ENCODE results near the gene COL5A2.

The COL5A2 gene

GRCh38 chr2:189050165-189050712 lies 129.3 kb downstream of the COL5A2 start:
- Histone ChIP-seq H3K4me3 (ENCODE audit: low read length) (no peak overlapping the region), H3K9ac (ENCODE audit: low read length) (no peak overlapping the region), H3K4me1 (ENCODE audit: control insufficient read depth, insufficient read depth, low read length) (no peaks in the 10 kb centered on the region), H3K27ac (ENCODE audit: low read depth, low read length) (no peak overlapping the region), H3K27me3 (ENCODE audit: control insufficient read depth, insufficient read depth, low read length) (no peaks in the 10 kb centered on the region), H3K36me3 (ENCODE audit: control insufficient read depth, insufficient read depth, low read length) (peaks cover 4% of the 10 kb centered on the region)

GRCh38 chr2:189049709-189050164 lies 129.8 kb downstream of the COL5A2 start:
- H3K36me3 ChIP-seq (ENCODE audit: control insufficient read depth, insufficient read depth, low read length) = peaks cover 4% of the 10 kb centered on the region
- H3K27ac ChIP-seq (ENCODE audit: low read depth, low read length) = no peak overlapping the region
- no peaks in the 10 kb centered on the region for H3K4me1 ChIP-seq (ENCODE audit: control insufficient read depth, insufficient read depth, low read length)
- no peaks in the 10 kb centered on the region for H3K27me3 ChIP-seq (ENCODE audit: control insufficient read depth, insufficient read depth, low read length)
- no peak overlapping the region for H3K9ac ChIP-seq (ENCODE audit: low read length)
- no peak overlapping the region for H3K4me3 ChIP-seq (ENCODE audit: low read length)

- Histone ChIP-seq H3K4me3 (ENCODE audit: low read length) (no peak overlapping the region), H3K36me3 (ENCODE audit: control insufficient read depth, insufficient read depth, low read length) (peaks cover 4% of the 10 kb centered on the region), H3K9ac (ENCODE audit: low read length) (no peak overlapping the region), H3K27ac (ENCODE audit: low read depth, low read length) (no peak overlapping the region), H3K27me3 (ENCODE audit: control insufficient read depth, insufficient read depth, low read length) (no peaks in the 10 kb centered on the region), H3K4me1 (ENCODE audit: control insufficient read depth, insufficient read depth, low read length) (no peaks in the 10 kb centered on the region)
These were observed 131.4 kb downstream of the COL5A2 start for GRCh38 chr2:189048189-189048588.

- H3K36me3 ChIP-seq (ENCODE audit: control insufficient read depth, insufficient read depth, low read length) = peaks cover 4% of the 10 kb centered on the region
- H3K4me1 ChIP-seq (ENCODE audit: control insufficient read depth, insufficient read depth, low read length) = no peaks in the 10 kb centered on the region
- H3K27me3 ChIP-seq (ENCODE audit: control insufficient read depth, insufficient read depth, low read length) = no peaks in the 10 kb centered on the region
- H3K4me3 ChIP-seq (ENCODE audit: low read length) = no peak overlapping the region
- no peak overlapping the region for H3K9ac ChIP-seq (ENCODE audit: low read length)
- H3K27ac ChIP-seq (ENCODE audit: low read depth, low read length) = no peak overlapping the region
These were observed 132.2 kb downstream of the COL5A2 start for GRCh38 chr2:189047171-189047888.

- H3K4me1 ChIP-seq (ENCODE audit: control insufficient read depth, insufficient read depth, low read length) = no peaks in the 10 kb centered on the region
- H3K36me3 ChIP-seq (ENCODE audit: control insufficient read depth, insufficient read depth, low read length) = peaks cover 4% of the 10 kb centered on the region
- H3K27ac ChIP-seq (ENCODE audit: low read depth, low read length) = no peak overlapping the region
- H3K27me3 ChIP-seq (ENCODE audit: control insufficient read depth, insufficient read depth, low read length) = no peaks in the 10 kb centered on the region
- no peak overlapping the region for H3K4me3 ChIP-seq (ENCODE audit: low read length)
- H3K9ac ChIP-seq (ENCODE audit: low read length) = no peak overlapping the region
These were observed 133.2 kb downstream of the COL5A2 start for GRCh38 chr2:189046320-189046719.

- H3K36me3 ChIP-seq (ENCODE audit: control insufficient read depth, insufficient read depth, low read length) = peaks cover 4% of the 10 kb centered on the region
- no peak overlapping the region for H3K4me3 ChIP-seq (ENCODE audit: low read length)
- no peaks in the 10 kb centered on the region for H3K4me1 ChIP-seq (ENCODE audit: control insufficient read depth, insufficient read depth, low read length)
- H3K27me3 ChIP-seq (ENCODE audit: control insufficient read depth, insufficient read depth, low read length) = no peaks in the 10 kb centered on the region
- H3K9ac ChIP-seq (ENCODE audit: low read length) = no peak overlapping the region
- H3K27ac ChIP-seq (ENCODE audit: low read depth, low read length) = no peak overlapping the region
These were observed 133.7 kb downstream of the COL5A2 start for GRCh38 chr2:189045836-189046235.

GRCh38 chr2:189037518-189037917 lies 142.0 kb downstream of the COL5A2 start:
- peaks cover 7% of the 10 kb centered on the region for H3K36me3 ChIP-seq (ENCODE audit: control insufficient read depth, insufficient read depth, low read length)
- no peak overlapping the region for H3K4me3 ChIP-seq (ENCODE audit: low read length)
- H3K4me1 ChIP-seq (ENCODE audit: control insufficient read depth, insufficient read depth, low read length) = no peaks in the 10 kb centered on the region
- H3K9ac ChIP-seq (ENCODE audit: low read length) = no peak overlapping the region
- H3K27ac ChIP-seq (ENCODE audit: low read depth, low read length) = no peak overlapping the region
- H3K27me3 ChIP-seq (ENCODE audit: control insufficient read depth, insufficient read depth, low read length) = no peaks in the 10 kb centered on the region

- Histone ChIP-seq H3K36me3 (ENCODE audit: control insufficient read depth, insufficient read depth, low read length) (no peaks in the 10 kb centered on the region), H3K4me1 (ENCODE audit: control insufficient read depth, insufficient read depth, low read length) (no peaks in the 10 kb centered on the region), H3K27me3 (ENCODE audit: control insufficient read depth, insufficient read depth, low read length) (no peaks in the 10 kb centered on the region), H3K9ac (ENCODE audit: low read length) (no peak overlapping the region), H3K27ac (ENCODE audit: low read depth, low read length) (no peak overlapping the region), H3K4me3 (ENCODE audit: low read length) (no peak overlapping the region)
These were observed 154.5 kb downstream of the COL5A2 start for GRCh38 chr2:189024901-189025618.

- no peaks in the 10 kb centered on the region for H3K36me3 ChIP-seq (ENCODE audit: control insufficient read depth, insufficient read depth, low read length)
These were observed 157.1 kb downstream of the COL5A2 start for GRCh38 chr2:189022492-189022891.

GRCh38 chr2:189022053-189022481 lies 157.5 kb downstream of the COL5A2 start:
- peak overlapping the region; percentile 11 for H3K27ac ChIP-seq (ENCODE audit: low read depth, low read length)
- no peaks in the 10 kb centered on the region for H3K4me1 ChIP-seq (ENCODE audit: control insufficient read depth, insufficient read depth, low read length)
- no peak overlapping the region for H3K4me3 ChIP-seq (ENCODE audit: low read length)
- H3K27me3 ChIP-seq (ENCODE audit: control insufficient read depth, insufficient read depth, low read length) = no peaks in the 10 kb centered on the region
- H3K9ac ChIP-seq (ENCODE audit: low read length) = no peak overlapping the region
- H3K36me3 ChIP-seq (ENCODE audit: control insufficient read depth, insufficient read depth, low read length) = no peaks in the 10 kb centered on the region

More at GRCh38 chr2:189022492-189022891, 157.1 kb downstream of the COL5A2 start:
- no peaks in the 10 kb centered on the region for H3K4me1 ChIP-seq (ENCODE audit: control insufficient read depth, insufficient read depth, low read length)
- H3K4me3 ChIP-seq (ENCODE audit: low read length) = no peak overlapping the region
- no peaks in the 10 kb centered on the region for H3K27me3 ChIP-seq (ENCODE audit: control insufficient read depth, insufficient read depth, low read length)
- no peak overlapping the region for H3K9ac ChIP-seq (ENCODE audit: low read length)
- H3K27ac ChIP-seq (ENCODE audit: low read depth, low read length) = peak overlapping the region; percentile 11

GRCh38 chr2:189020179-189020578 lies 159.4 kb downstream of the COL5A2 start:
- H3K4me3 ChIP-seq (ENCODE audit: low read length) = no peak overlapping the region
- no peaks in the 10 kb centered on the region for H3K27me3 ChIP-seq (ENCODE audit: control insufficient read depth, insufficient read depth, low read length)
- H3K27ac ChIP-seq (ENCODE audit: low read depth, low read length) = no peak overlapping the region
- no peaks in the 10 kb centered on the region for H3K4me1 ChIP-seq (ENCODE audit: control insufficient read depth, insufficient read depth, low read length)
- no peak overlapping the region for H3K9ac ChIP-seq (ENCODE audit: low read length)
- no peaks in the 10 kb centered on the region for H3K36me3 ChIP-seq (ENCODE audit: control insufficient read depth, insufficient read depth, low read length)

GRCh38 chr2:189018631-189019030 lies 160.9 kb downstream of the COL5A2 start:
- no peak overlapping the region for H3K27ac ChIP-seq (ENCODE audit: low read depth, low read length)
- H3K4me3 ChIP-seq (ENCODE audit: low read length) = no peak overlapping the region
- peaks cover 8% of the 10 kb centered on the region for H3K4me1 ChIP-seq (ENCODE audit: control insufficient read depth, insufficient read depth, low read length)
- H3K27me3 ChIP-seq (ENCODE audit: control insufficient read depth, insufficient read depth, low read length) = no peaks in the 10 kb centered on the region
- no peak overlapping the region for H3K9ac ChIP-seq (ENCODE audit: low read length)
- no peaks in the 10 kb centered on the region for H3K36me3 ChIP-seq (ENCODE audit: control insufficient read depth, insufficient read depth, low read length)
